WTC11 (cell line): ENCODE results near the gene SERTAD4. TPM values are rescaled to one million over a fixed set of nuclear protein-coding genes. Genes with fewer than 3 reads are reported as not detected.

Experiments
- ATAC-seq: fragments of 200-7000 bp; cut with Tn5 transposase; 2 replicates; pipeline ENCODE4 v1.10.0; 2021; ENCODE audit warnings: mild to moderate bottlenecking, moderate library complexity
- CTCF ChIA-PET: fragments of 300-600 bp; sonication (Branson Sonifier 250); formaldehyde crosslinking; loops from one replicate; lab custom pipeline; 2021; ENCODE audit warnings: antibody characterized with exemption; lab: Charles Lee
- POLR2A ChIA-PET: fragments of 350-600 bp; sonication (Branson Sonifier 250); formaldehyde crosslinking; loops from one replicate; lab custom pipeline; 2021; ENCODE audit warnings: antibody characterized with exemption; lab: Charles Lee
- DNase-seq: peaks from one replicate; pipeline ENCODE4 v3.0.0; 2021; ENCODE audit warnings: low spot score
- H3K27ac Mint-ChIP-seq: 2 replicates; pipeline ENCODE4 v1.8.0; 2021; ENCODE audit warnings: mixed read lengths
- H3K27me3 Mint-ChIP-seq: 2 replicates; pipeline ENCODE4 v1.8.0; 2021; ENCODE audit warnings: low read depth, mild to moderate bottlenecking, moderate library complexity, mixed read lengths
- H3K36me3 Mint-ChIP-seq: 2 replicates; pipeline ENCODE4 v1.8.0; 2021; ENCODE audit warnings: mixed read lengths
- H3K4me1 Mint-ChIP-seq: 2 replicates; pipeline ENCODE4 v1.8.0; 2022; ENCODE audit warnings: mixed read lengths
- H3K4me3 Mint-ChIP-seq: 2 replicates; pipeline ENCODE4 v1.8.0; 2021; ENCODE audit warnings: mild to moderate bottlenecking, moderate library complexity, mixed read lengths
- H3K9me3 Mint-ChIP-seq: 2 replicates; pipeline ENCODE4 v1.8.0; 2021; ENCODE audit warnings: mixed read lengths
- AR ChIP-seq: fragments of 250-450 bp; sonication (Bioruptor Pico); IDR thresholded peaks from 2 replicates; pipeline ENCODE4 v1.9.0; 2021; ENCODE audit warnings: mild to moderate bottlenecking
- ARID4B ChIP-seq: sonication (generic); formaldehyde crosslinking; IDR thresholded peaks from 2 replicates; pipeline ENCODE4 v1.8.0; 2023; ENCODE audit warnings: missing genetic modification reagents, mild to moderate bottlenecking, borderline replicate concordance
- ATF3 ChIP-seq: sonication (generic); formaldehyde crosslinking; conservative IDR thresholded peaks from 2 replicates; pipeline ENCODE4 v1.8.1; 2022; ENCODE audit warnings: mild to moderate bottlenecking, missing genetic modification reagents
- ATF6 ChIP-seq: sonication (generic); formaldehyde crosslinking; IDR thresholded peaks from 2 replicates; pipeline ENCODE4 v1.8.1; 2023; ENCODE audit warnings: mild to moderate bottlenecking, missing genetic modification reagents
- E2F1 ChIP-seq: sonication (generic); formaldehyde crosslinking; IDR thresholded peaks from 2 replicates; pipeline ENCODE4 v1.8.0; 2022; ENCODE audit warnings: mild to moderate bottlenecking, missing genetic modification reagents
- NR2C2 ChIP-seq: sonication (generic); formaldehyde crosslinking; IDR thresholded peaks from 2 replicates; pipeline ENCODE4 v1.8.0; 2022; ENCODE audit warnings: mild to moderate bottlenecking, missing genetic modification reagents
- PRRX2 ChIP-seq: fragments of 250-450 bp; sonication (Bioruptor Pico); IDR thresholded peaks from 2 replicates; pipeline ENCODE4 v1.8.0; 2021; ENCODE audit warnings: mild to moderate bottlenecking
- RELA ChIP-seq: sonication (generic); formaldehyde crosslinking; IDR thresholded peaks from 2 replicates; pipeline ENCODE4 v1.8.1; 2022; ENCODE audit warnings: missing genetic modification reagents, mild to moderate bottlenecking, borderline replicate concordance
- SOX15 ChIP-seq: fragments of 250-450 bp; sonication (Bioruptor Pico); IDR thresholded peaks from 2 replicates; pipeline ENCODE4 v1.9.0; 2021; ENCODE audit warnings: mild to moderate bottlenecking
- SP1 ChIP-seq: sonication (generic); formaldehyde crosslinking; conservative IDR thresholded peaks from 2 replicates; pipeline ENCODE4 v1.8.1; 2022; ENCODE audit warnings: missing genetic modification reagents
- TP53 ChIP-seq: sonication (generic); formaldehyde crosslinking; IDR thresholded peaks from 2 replicates; pipeline ENCODE4 v1.8.1; 2023; ENCODE audit warnings: mild to moderate bottlenecking, missing genetic modification reagents
- USF2 ChIP-seq: sonication (generic); formaldehyde crosslinking; IDR thresholded peaks from 2 replicates; pipeline ENCODE4 v1.8.1; 2023; ENCODE audit warnings: mild to moderate bottlenecking, missing genetic modification reagents, moderate library complexity
- ZBTB43 ChIP-seq: sonication (generic); formaldehyde crosslinking; IDR thresholded peaks from 2 replicates; pipeline ENCODE4 v1.8.1; 2023; ENCODE audit warnings: mild to moderate bottlenecking, missing genetic modification reagents
- ZNF138 ChIP-seq: sonication (generic); formaldehyde crosslinking; conservative IDR thresholded peaks from 2 replicates; pipeline ENCODE4 v1.8.1; 2022; ENCODE audit warnings: mild to moderate bottlenecking, moderate library complexity, missing genetic modification reagents
- ZNF263 ChIP-seq: sonication (generic); formaldehyde crosslinking; IDR thresholded peaks from 2 replicates; pipeline ENCODE4 v1.8.1; 2022; ENCODE audit warnings: low read depth, mild to moderate bottlenecking, moderate library complexity, missing genetic modification reagents
- total RNA-seq: library from RNA; stranded (reverse); gene quantifications from 3 replicates; pipeline ENCODE4 v1.2.3, GENCODE V29; 2021

Gene SERTAD4
- total RNA-seq, 1 experiment from 2014 or later, result 4.6 TPM

GRCh38 chr1:210198840-210199239, 33.8 kb upstream of the SERTAD4 start (continued):
- no peak for TF ChIP-seq AR (CRISPR knock-in tag)
- TF ChIP-seq SP1 (CRISPR knock-in tag), result no peak
- no peak for TF ChIP-seq PRRX2 (CRISPR knock-in tag)
- TF ChIP-seq ZBTB43 (CRISPR knock-in tag), result no peak

GRCh38 chr1:210200124-210200736, 32.4 kb upstream of the SERTAD4 start:
- CTCF ChIA-PET, result interaction anchor here (0.7 to 1.0 kb wide), 2 partner anchors 65 to 111 kb away, joined by 3 to 4 read pairs; no protein-coding TSS in a partner anchor
- peaks cover 15% of the 10 kb centered on the region for H3K9me3 Mint-ChIP-seq
- H3K27ac Mint-ChIP-seq, result no peak overlapping the region

More at GRCh38 chr1:210200124-210200736, 32.4 kb upstream of the SERTAD4 start:
- no peak for DNase-seq
- no peak for TF ChIP-seq TP53 (CRISPR knock-in tag)
- TF ChIP-seq ZBTB43 (CRISPR knock-in tag), result no peak
- no peak for TF ChIP-seq ARID4B (CRISPR knock-in tag)
- no peak for TF ChIP-seq USF2 (CRISPR knock-in tag)
- TF ChIP-seq ATF3 (CRISPR knock-in tag), result no peak
- no peak for TF ChIP-seq ZNF263 (CRISPR knock-in tag)
- no peak for TF ChIP-seq SOX15 (CRISPR knock-in tag)
- no peak for TF ChIP-seq NR2C2 (CRISPR knock-in tag)
- TF ChIP-seq RELA (CRISPR knock-in tag), result no peak
- no peak for TF ChIP-seq ATF6 (CRISPR knock-in tag)
- no peak for TF ChIP-seq E2F1 (CRISPR knock-in tag)
- TF ChIP-seq ZNF138 (CRISPR knock-in tag), result no peak
- TF ChIP-seq, all 79 proteins: peak for 0
- H3K36me3 Mint-ChIP-seq, result no peaks in the 10 kb centered on the region
- H3K27me3 Mint-ChIP-seq, result peaks cover 5% of the 10 kb centered on the region
- no peak overlapping the region for H3K4me3 Mint-ChIP-seq
- no peak for ATAC-seq
- POLR2A ChIA-PET, result no interaction called here
- no peaks in the 10 kb centered on the region for H3K4me1 Mint-ChIP-seq
